Gastroesophageal sphincter (tissue), 3 donors: ENCODE measurements around the gene MTG1.
"Not testable (repeated sequence)": the region's sequence is repeated elsewhere in the genome, so short reads cannot be mapped to it uniquely, and the experiment has no call there.

Source experiments
- POLR2A ChIP-seq, 2 donors: fragments of 450-650 bp; IDR thresholded peaks; one replicate each; pipeline ENCODE4 v1.6.1; 2017; ENCODE audit warnings: antibody characterized with exemption in 2 of 2, mild to moderate bottlenecking in 2 of 2, moderate library complexity in 1 of 2
- TF ChIP-seq, protein P1 (sequence below), 4 experiments: fragments of 200-600 bp in 2 of 4; fragments of 450-650 bp in 2 of 4; sonication (generic) in 1 of 4; IDR thresholded peaks; one replicate each; pipeline ENCODE4 v1.5.1; 2017 to 2019; ENCODE audit warnings: antibody characterized with exemption in 4 of 4, mild to moderate bottlenecking in 2 of 4, moderate library complexity in 2 of 4

DNA sequence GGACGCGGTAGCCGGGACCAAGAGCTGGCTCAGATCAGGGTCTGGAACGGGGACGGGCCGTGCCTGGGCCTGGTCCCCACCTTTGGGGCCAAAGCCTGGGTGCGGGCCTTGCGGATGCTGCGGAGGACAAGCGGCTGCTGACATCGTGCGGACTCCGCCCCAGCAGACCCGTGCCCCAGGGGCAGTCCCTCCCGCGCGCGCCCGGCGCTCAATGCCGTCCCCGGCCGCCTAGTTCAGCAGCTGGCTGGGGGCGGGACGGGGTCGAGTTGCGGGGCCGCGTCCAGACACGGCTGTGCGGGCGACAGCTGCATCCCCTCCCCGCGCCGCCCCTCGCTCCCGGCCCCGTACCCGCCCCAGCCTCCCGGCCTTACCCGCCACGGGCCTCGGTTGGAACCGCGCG is 30.1 kb downstream of the MTG1 start:
- TF ChIP-seq, protein P1, sequence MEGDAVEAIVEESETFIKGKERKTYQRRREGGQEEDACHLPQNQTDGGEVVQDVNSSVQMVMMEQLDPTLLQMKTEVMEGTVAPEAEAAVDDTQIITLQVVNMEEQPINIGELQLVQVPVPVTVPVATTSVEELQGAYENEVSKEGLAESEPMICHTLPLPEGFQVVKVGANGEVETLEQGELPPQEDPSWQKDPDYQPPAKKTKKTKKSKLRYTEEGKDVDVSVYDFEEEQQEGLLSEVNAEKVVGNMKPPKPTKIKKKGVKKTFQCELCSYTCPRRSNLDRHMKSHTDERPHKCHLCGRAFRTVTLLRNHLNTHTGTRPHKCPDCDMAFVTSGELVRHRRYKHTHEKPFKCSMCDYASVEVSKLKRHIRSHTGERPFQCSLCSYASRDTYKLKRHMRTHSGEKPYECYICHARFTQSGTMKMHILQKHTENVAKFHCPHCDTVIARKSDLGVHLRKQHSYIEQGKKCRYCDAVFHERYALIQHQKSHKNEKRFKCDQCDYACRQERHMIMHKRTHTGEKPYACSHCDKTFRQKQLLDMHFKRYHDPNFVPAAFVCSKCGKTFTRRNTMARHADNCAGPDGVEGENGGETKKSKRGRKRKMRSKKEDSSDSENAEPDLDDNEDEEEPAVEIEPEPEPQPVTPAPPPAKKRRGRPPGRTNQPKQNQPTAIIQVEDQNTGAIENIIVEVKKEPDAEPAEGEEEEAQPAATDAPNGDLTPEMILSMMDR (IDR thresholded peaks at IDR 0.05): not testable (repeated sequence)
- TF ChIP-seq POLR2A (IDR thresholded peaks at IDR 0.05): not testable (repeated sequence)
